Peyer's patch (tissue), 4 donors: Measurements from ENCODE around the gene NCR2. TPM values are rescaled to one million over a fixed set of nuclear protein-coding genes. Genes with fewer than 3 reads are reported as not detected.

Experiments
- DNase-seq, 3 donors: peaks; one replicate each; pipeline ENCODE4 v3.0.0-alpha.2; 2017 to 2019
- H3K27ac ChIP-seq, 4 donors: fragments of 200-600 bp; sonication (generic); one replicate each; pipeline ENCODE4 v1.5.1; 2016 to 2019
- H3K27me3 ChIP-seq, 2 donors: fragments of 200-600 bp; sonication (generic); one replicate each; pipeline ENCODE4 v1.5.1; 2019
- H3K36me3 ChIP-seq, 3 donors: fragments of 200-600 bp; sonication (generic); one replicate each; pipeline ENCODE4 v1.5.1; 2016 to 2019
- H3K4me1 ChIP-seq, 4 donors: fragments of 200-600 bp; sonication (generic); one replicate each; pipeline ENCODE4 v1.5.1; 2016 to 2019
- H3K4me3 ChIP-seq, 4 donors: fragments of 200-600 bp; sonication (generic); 1 replicate in 3 of 4; 2 replicates in 1 of 4; pipeline ENCODE4 v1.5.1; 2016 to 2019; ENCODE audit warnings: mild to moderate bottlenecking in 1 of 4
- H3K9me3 ChIP-seq, 4 donors: fragments of 200-600 bp; sonication (generic); one replicate each; pipeline ENCODE4 v1.5.1; 2016 to 2019; ENCODE audit warnings: mild to moderate bottlenecking in 1 of 4
- CTCF ChIP-seq, 6 experiments: fragments of 450-650 bp in 4 of 6; fragments of 200-600 bp in 2 of 6; sonication (generic) in 1 of 6; IDR thresholded peaks; one replicate each; pipeline ENCODE4 v1.5.1; 2017 to 2019; ENCODE audit warnings: antibody characterized with exemption in 6 of 6, mild to moderate bottlenecking in 3 of 6, moderate library complexity in 1 of 6
- POLR2A ChIP-seq, 2 donors: fragments of 450-650 bp; IDR thresholded peaks; one replicate each; pipeline ENCODE4 v1.5.1; 2017; ENCODE audit warnings: antibody characterized with exemption in 2 of 2, mild to moderate bottlenecking in 2 of 2, moderate library complexity in 2 of 2
- total RNA-seq, 4 donors: library from RNA; depleted of rRNA; stranded (reverse); fragments of >200 nt; gene quantifications; one replicate each; pipeline ENCODE4 v1.1.0, GENCODE V29; 2016

The NCR2 gene, protein sequence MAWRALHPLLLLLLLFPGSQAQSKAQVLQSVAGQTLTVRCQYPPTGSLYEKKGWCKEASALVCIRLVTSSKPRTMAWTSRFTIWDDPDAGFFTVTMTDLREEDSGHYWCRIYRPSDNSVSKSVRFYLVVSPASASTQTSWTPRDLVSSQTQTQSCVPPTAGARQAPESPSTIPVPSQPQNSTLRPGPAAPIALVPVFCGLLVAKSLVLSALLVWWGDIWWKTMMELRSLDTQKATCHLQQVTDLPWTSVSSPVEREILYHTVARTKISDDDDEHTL
- not detected for total RNA-seq

GRCh38 chr6:41335296-41335695 is at the start of gene NCR2:
Gene NCR2 (plus strand): TSS chr6:41335608. CDS start chr6:41335877, 269 bp downstream.
- H3K4me3 ChIP-seq = no peak within 1 kb of the TSS
- TF ChIP-seq CTCF (IDR thresholded peaks at IDR 0.05) (no peak), POLR2A (IDR thresholded peaks at IDR 0.05) (no peak)
- no peaks in the 10 kb centered on the region for H3K27me3 ChIP-seq
- H3K27ac ChIP-seq = peak within 1 kb of the TSS in 2 of 4 donors; percentile 11 to 68
- no peaks in the 10 kb centered on the region for H3K9me3 ChIP-seq
- peaks cover 0 to 18% (median 6%) of the 10 kb centered on the region in 4 donors for H3K4me1 ChIP-seq
- H3K36me3 ChIP-seq = no peaks in the 10 kb centered on the region
- no peak for DNase-seq

- no peaks in the 10 kb centered on the region for H3K4me1 ChIP-seq
- peak in 1 of 3 donors; percentile 61 for DNase-seq
- no peak within 1 kb of the TSS for H3K4me3 ChIP-seq
- H3K27ac ChIP-seq = peak within 1 kb of the TSS in 2 of 4 donors; percentile 22 to 44
- no peak for TF ChIP-seq CTCF (IDR thresholded peaks at IDR 0.05)
- TF ChIP-seq POLR2A (IDR thresholded peaks at IDR 0.05) = no peak
- H3K36me3 ChIP-seq = no peaks in the 10 kb centered on the region
- H3K27me3 ChIP-seq = no peaks in the 10 kb centered on the region
- H3K9me3 ChIP-seq = no peaks in the 10 kb centered on the region
Measured at GRCh38 chr6:41286544-41287346, 48.7 kb upstream of the NCR2 start, which contains the start of gene TREM1. Gene TREM1 (minus strand): TSS chr6:41286682. CDS start chr6:41286655, 27 bp downstream.

DNA sequence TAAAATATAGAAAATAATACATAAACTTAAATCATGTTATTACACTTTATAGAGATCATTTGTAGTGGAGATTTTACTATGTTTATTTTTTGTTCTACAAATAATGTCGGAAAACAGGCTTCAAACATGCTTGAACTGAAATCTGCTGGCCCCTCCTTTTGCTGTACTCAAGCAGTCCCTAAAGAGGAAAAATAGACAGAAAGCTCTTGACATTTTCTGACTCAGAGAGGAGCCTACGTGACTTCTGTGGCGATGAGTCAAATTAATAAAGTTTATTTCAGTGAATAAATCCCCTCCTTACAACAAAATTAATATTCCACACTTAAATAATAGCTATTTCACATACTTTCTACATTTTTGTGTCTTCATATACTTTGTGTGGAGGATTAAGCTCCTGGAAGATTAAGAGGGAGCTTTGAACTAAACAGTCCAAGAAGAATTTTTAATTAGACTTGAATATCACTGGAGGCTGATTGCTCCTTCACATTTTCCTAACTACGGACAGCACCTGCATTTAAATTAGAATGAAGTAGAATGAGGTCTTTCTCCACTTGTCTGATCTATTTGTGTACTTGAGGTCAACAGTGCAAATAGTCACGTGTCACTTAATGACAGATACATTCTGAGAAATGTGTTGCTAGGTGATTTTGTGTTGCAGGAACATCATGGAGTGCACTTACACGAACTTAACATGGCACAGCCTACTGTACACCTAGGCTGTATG is 47.2 kb upstream of the NCR2 start:
- no peaks in the 10 kb centered on the region for H3K36me3 ChIP-seq
- TF ChIP-seq POLR2A (IDR thresholded peaks at IDR 0.05) = no peak
- no peak for TF ChIP-seq CTCF (IDR thresholded peaks at IDR 0.05)
- no peak overlapping the region for H3K27ac ChIP-seq
- no peaks in the 10 kb centered on the region for H3K4me1 ChIP-seq
- H3K4me3 ChIP-seq = no peak overlapping the region
- no peak for DNase-seq
- H3K9me3 ChIP-seq = no peaks in the 10 kb centered on the region
- H3K27me3 ChIP-seq = no peaks in the 10 kb centered on the region

DNA sequence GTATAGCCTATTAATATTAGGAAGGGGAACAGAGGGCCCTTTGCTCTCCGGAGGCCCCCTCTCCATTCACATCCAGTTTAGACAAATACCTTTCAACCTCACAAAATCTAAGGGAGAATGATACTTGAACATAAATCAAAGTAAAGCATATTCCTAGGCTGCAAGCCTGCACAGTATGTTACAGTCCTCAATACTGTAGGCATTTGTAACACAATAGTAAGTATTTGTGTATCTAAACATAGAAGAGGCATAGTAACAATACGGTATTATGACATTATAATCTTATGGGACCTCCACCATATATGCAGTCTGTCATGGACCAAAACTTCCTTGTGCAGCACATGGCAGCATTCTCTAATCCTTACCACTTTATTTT is 46.7 kb upstream of the NCR2 start:
- TF ChIP-seq POLR2A (IDR thresholded peaks at IDR 0.05) (no peak), CTCF (IDR thresholded peaks at IDR 0.05) (no peak)

DNA sequence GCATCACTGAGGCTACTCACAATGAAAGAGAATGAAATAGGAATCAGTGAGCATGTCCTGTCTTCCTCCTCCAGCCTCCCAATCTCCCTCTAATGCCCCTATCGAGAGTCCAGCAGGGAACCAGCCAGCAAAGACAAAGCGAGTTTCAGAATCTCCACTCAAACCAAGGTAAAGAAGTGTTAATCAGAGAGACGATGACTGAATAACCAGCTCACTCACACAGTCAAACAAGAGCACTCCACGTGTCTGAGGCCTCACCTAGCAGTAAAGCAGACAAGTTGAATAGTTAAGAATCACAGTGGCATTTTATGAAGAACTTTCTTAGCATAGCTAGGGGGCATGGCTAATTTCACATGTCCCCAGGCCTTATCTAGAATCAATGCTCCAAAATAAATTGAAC is 45.6 kb upstream of the NCR2 start:
- DNase-seq = no peak
- Histone ChIP-seq H3K27ac (no peak overlapping the region), H3K9me3 (no peaks in the 10 kb centered on the region), H3K36me3 (no peaks in the 10 kb centered on the region), H3K27me3 (no peaks in the 10 kb centered on the region), H3K4me1 (no peaks in the 10 kb centered on the region), H3K4me3 (no peak overlapping the region)
- TF ChIP-seq CTCF (IDR thresholded peaks at IDR 0.05) (no peak), POLR2A (IDR thresholded peaks at IDR 0.05) (no peak)

More for the DNA sequence above, 46.7 kb upstream of the NCR2 start:
- Histone ChIP-seq H3K9me3 (no peaks in the 10 kb centered on the region), H3K27me3 (no peaks in the 10 kb centered on the region), H3K27ac (no peak overlapping the region), H3K4me1 (no peaks in the 10 kb centered on the region), H3K4me3 (no peak overlapping the region), H3K36me3 (no peaks in the 10 kb centered on the region)
- no peak for DNase-seq
